SK-N-SH (cell line): ENCODE data around the gene PEX14. TPM values are rescaled to one million over a fixed set of nuclear protein-coding genes. Genes with fewer than 3 reads are reported as not detected.

Source experiments
- CHD2 ChIP-seq: fragments of 150-350 bp; IDR thresholded peaks from 2 replicates; pipeline ENCODE4 v1.6.1; 2018; ENCODE audit warnings: low read length; ENCODE audit not compliant: partially characterized antibody
- CTCF ChIP-seq: fragments of 200-600 bp; sonication (generic); IDR thresholded peaks from 2 replicates; pipeline ENCODE4 v1.6.1; 2017; ENCODE audit warnings: antibody characterized with exemption, mild to moderate bottlenecking, moderate library complexity
- EZH2phosphoT487 ChIP-seq: fragments of 200-600 bp; sonication (generic); IDR thresholded peaks from 2 replicates; pipeline ENCODE4 v1.6.1; 2017; ENCODE audit warnings: low read depth, mixed run types, mild to moderate bottlenecking, antibody characterized with exemption, moderate library complexity, borderline replicate concordance
- GABPA ChIP-seq: IDR thresholded peaks from 2 replicates; pipeline ENCODE4 v1.4.0; 2012; ENCODE audit warnings: low read depth, mild to moderate bottlenecking
- GATA2 ChIP-seq: sonication (generic); formaldehyde crosslinking; IDR thresholded peaks from 2 replicates; pipeline ENCODE4 v1.5.0; 2020; ENCODE audit warnings: mild to moderate bottlenecking, missing genetic modification reagents
- IRF3 ChIP-seq: fragments of 150-350 bp; IDR thresholded peaks from 2 replicates; pipeline ENCODE4 v1.6.1; 2016; ENCODE audit warnings: mild to moderate bottlenecking, low read depth, low read length
- MAX ChIP-seq: IDR thresholded peaks from 2 replicates; pipeline ENCODE4 v1.4.0; 2012; ENCODE audit warnings: low read depth
- MEF2A ChIP-seq: IDR thresholded peaks from 2 replicates; pipeline ENCODE4 v1.4.0; 2012; ENCODE audit warnings: low read depth, borderline replicate concordance
- NRF1 ChIP-seq: IDR thresholded peaks from 2 replicates; pipeline ENCODE4 v1.6.1; 2012; ENCODE audit warnings: low read depth, mild to moderate bottlenecking, low read length
- PBX3 ChIP-seq: IDR thresholded peaks from 2 replicates; pipeline ENCODE4; 2012
- RAD21 ChIP-seq: IDR thresholded peaks from 2 replicates; pipeline ENCODE4 v1.6.1; 2012; ENCODE audit warnings: mild to moderate bottlenecking, low read length
- SMC3 ChIP-seq: IDR thresholded peaks from 2 replicates; pipeline ENCODE4 v1.6.1; 2012; ENCODE audit warnings: low read depth, low read length, improper control_type of control experiment
- TAF1 ChIP-seq: IDR thresholded peaks from 2 replicates; pipeline ENCODE4 v1.6.1; 2012; ENCODE audit warnings: low read depth, mild to moderate bottlenecking, low read length, moderate library complexity, borderline replicate concordance
- TEAD4 ChIP-seq: IDR thresholded peaks from 2 replicates; pipeline ENCODE4 v1.4.0; 2012; ENCODE audit warnings: mild to moderate bottlenecking, borderline replicate concordance; ENCODE audit not compliant: insufficient read depth
- USF1 ChIP-seq: IDR thresholded peaks from 2 replicates; pipeline ENCODE4 v1.4.0; 2012; ENCODE audit warnings: low read depth, borderline replicate concordance
- polyA plus RNA-seq, 3 experiments: library from polyadenylated mRNA; depleted of rRNA; stranded (reverse); fragments of >200 nt; gene quantifications; 2 replicates each; pipeline ENCODE4 v1.2.3, GENCODE V29; 2012

PEX14 gene
- polyA plus RNA-seq, 1 of the 3 experiments (the other 2 are of a cell fraction): 36.2 TPM

GRCh38 chr1:10430216-10431069, 44.3 kb upstream of the PEX14 start, which contains the start of gene CENPS (continued):
- TF ChIP-seq PBX3: 0 out of 2 replicates have a peak, but pooled peaks have one; percentile 4
- peak; percentile 86 for TF ChIP-seq NRF1
- TF ChIP-seq SMC3: peak; percentile 90
- peak; percentile 39; the same call in 1 of the 2 replicates for TF ChIP-seq TAF1
- TF ChIP-seq USF1: no peak
- TF ChIP-seq IRF3: no peak
- TF ChIP-seq CTCF: peak; percentile 77
- TF ChIP-seq GABPA: peak; percentile 8; the same call in 1 of the 2 replicates
- peak; percentile 63 for TF ChIP-seq RAD21
- no peak for TF ChIP-seq MEF2A
- TF ChIP-seq EZH2phosphoT487: no peak
- TF ChIP-seq CHD2: peak; percentile 37
- TF ChIP-seq TEAD4: no peak
- TF ChIP-seq GATA2 (CRISPR knock-in tag): peak; percentile 42
- TF ChIP-seq MAX: peak; percentile 96
